Common myeloid progenitor, CD34-positive (primary cell): Measurements from ENCODE around the gene SUN1.

ENCODE experiments used
- CTCF ChIA-PET: fragments of 350-600 bp; sonication (Branson Sonifier 250); formaldehyde crosslinking; loops from one replicate; lab custom pipeline; 2021; ENCODE audit warnings: antibody characterized with exemption; lab: Charles Lee
- POLR2A ChIA-PET: fragments of 350-600 bp; sonication (Branson Sonifier 250); formaldehyde crosslinking; loops from one replicate; lab custom pipeline; 2021; ENCODE audit warnings: antibody characterized with exemption; lab: Charles Lee
- DNase-seq, 3 donors: peaks; one replicate each; pipeline versions ENCODE4 v3.0.0 to v3.0.0-alpha.2; 2013
- H3K27ac ChIP-seq, 2 experiments: 1 replicate in 1 of 2; 2 replicates in 1 of 2; pipeline ENCODE4 v1.7.0; 2013; ENCODE audit warnings: inconsistent platforms in 2 of 2, low read length in 2 of 2, mild to moderate bottlenecking in 2 of 2, low read depth in 1 of 2, moderate library complexity in 1 of 2; ENCODE audit not compliant: severe bottlenecking in 2 of 2, insufficient read depth in 1 of 2, poor library complexity in 1 of 2
- H3K27me3 ChIP-seq, 5 experiments: replicated peaks in 2 of 5; 1 replicate in 3 of 5; 2 replicates in 2 of 5; pipeline versions ENCODE4 v1.6.1 to v1.7.0; 2013; ENCODE audit warnings: low read length in 4 of 5, mild to moderate bottlenecking in 2 of 5, moderate library complexity in 2 of 5, inconsistent platforms in 1 of 5; ENCODE audit not compliant: insufficient read depth in 5 of 5, control insufficient read depth in 4 of 5
- H3K36me3 ChIP-seq, 4 experiments: 1 replicate in 2 of 4; 2 replicates in 2 of 4; pipeline versions ENCODE4 v1.6.1 to v1.7.0; 2013; ENCODE audit warnings: low read length in 3 of 4, control low read depth in 1 of 4, mild to moderate bottlenecking in 1 of 4; ENCODE audit not compliant: control insufficient read depth in 4 of 4, insufficient read depth in 4 of 4
- H3K4me1 ChIP-seq, 4 experiments: 1 replicate in 3 of 4; 2 replicates in 1 of 4; pipeline versions ENCODE4 v1.6.1 to v1.7.1; 2013; ENCODE audit warnings: low read length in 3 of 4, mild to moderate bottlenecking in 3 of 4, control low read depth in 1 of 4, inconsistent platforms in 1 of 4, moderate library complexity in 1 of 4; ENCODE audit not compliant: control insufficient read depth in 4 of 4, insufficient read depth in 4 of 4; ENCODE audit errors: control extremely low read depth in 1 of 4
- H3K4me3 ChIP-seq, 7 experiments: 1 replicate in 4 of 7; 2 replicates in 3 of 7; pipeline versions ENCODE4 v1.5.1 to v1.7.0; 2013; ENCODE audit warnings: mild to moderate bottlenecking in 7 of 7, low read length in 6 of 7, moderate library complexity in 6 of 7, inconsistent platforms in 2 of 7, low read depth in 2 of 7, control low read depth in 1 of 7; ENCODE audit not compliant: insufficient read depth in 4 of 7, control insufficient read depth in 1 of 7; ENCODE audit errors: extremely low read depth in 1 of 7
- H3K9me3 ChIP-seq, 5 experiments: 1 replicate in 4 of 5; 2 replicates in 1 of 5; pipeline versions ENCODE4 v1.6.1 to v1.7.1; 2013; ENCODE audit warnings: low read length in 4 of 5, mild to moderate bottlenecking in 2 of 5, inconsistent platforms in 1 of 5, low read depth in 1 of 5, moderate library complexity in 1 of 5; ENCODE audit not compliant: control insufficient read depth in 4 of 5, insufficient read depth in 2 of 5; ENCODE audit errors: control extremely low read depth in 1 of 5
- WGBS: methylation state at CpG from one replicate; pipeline ENCODE4 v1.1.5; 2013; ENCODE audit not compliant: insufficient coverage; 5-methylcytosine and 5-hydroxymethylcytosine counted together

The SUN1 gene

GRCh38 chr7:854118-854775, 22.0 kb downstream of the SUN1 start:
- Histone ChIP-seq H3K27ac (no peak overlapping the region), H3K4me3 (no peak overlapping the region), H3K9me3 (no peaks in the 10 kb centered on the region), H3K27me3 (no peaks in the 10 kb centered on the region), H3K36me3 (peaks cover 16 to 72% (median 48%) of the 10 kb centered on the region in 4 experiments), H3K4me1 (no peaks in the 10 kb centered on the region)
- DNase-seq = no peak
- POLR2A ChIA-PET = no interaction called here
- CTCF ChIA-PET = no interaction called here
- WGBS = 94% methylated on average over 27 of the region's 32 CpGs

- no peaks in the 10 kb centered on the region for H3K9me3 ChIP-seq
- no peak overlapping the region for H3K27ac ChIP-seq
- peaks cover 16 to 80% (median 50%) of the 10 kb centered on the region in 4 experiments for H3K36me3 ChIP-seq
- H3K4me3 ChIP-seq = no peak overlapping the region
- WGBS = 98% methylated on average over 28 of the region's 29 CpGs
- POLR2A ChIA-PET = no interaction called here
- H3K4me1 ChIP-seq = no peaks in the 10 kb centered on the region
- no peak for DNase-seq
- no peaks in the 10 kb centered on the region for H3K27me3 ChIP-seq
- CTCF ChIA-PET = no interaction called here
Measured at GRCh38 chr7:855686-856369, 23.6 kb downstream of the SUN1 start.

- H3K4me3 ChIP-seq = no peak overlapping the region
Measured at GRCh38 chr7:856444-857095, 24.3 kb downstream of the SUN1 start.

GRCh38 chr7:857661-858060, 25.4 kb downstream of the SUN1 start:
- Histone ChIP-seq H3K27ac (no peak overlapping the region), H3K4me1 (no peaks in the 10 kb centered on the region), H3K9me3 (no peaks in the 10 kb centered on the region), H3K27me3 (no peaks in the 10 kb centered on the region), H3K4me3 (no peak overlapping the region), H3K36me3 (peaks cover 15 to 85% (median 58%) of the 10 kb centered on the region in 4 experiments)
- POLR2A ChIA-PET = no interaction called here
- no peak for DNase-seq
- 81% methylated on average over 4 of the region's 9 CpGs for WGBS
- CTCF ChIA-PET = interaction anchor here (1.5 kb wide), 2 partner anchors 11 to 15 kb away, joined by 4 read pairs; no protein-coding TSS in a partner anchor

More at GRCh38 chr7:856444-857095, 24.3 kb downstream of the SUN1 start:
- no peak for DNase-seq
- POLR2A ChIA-PET = no interaction called here
- peaks cover 18 to 84% (median 53%) of the 10 kb centered on the region in 4 experiments for H3K36me3 ChIP-seq
- 90% methylated on average over 28 of the region's 30 CpGs for WGBS
- H3K4me1 ChIP-seq = no peaks in the 10 kb centered on the region
- H3K27ac ChIP-seq = no peak overlapping the region
- no peaks in the 10 kb centered on the region for H3K27me3 ChIP-seq
- CTCF ChIA-PET = interaction anchor here (1.5 kb wide), 2 partner anchors 10 to 17 kb away, joined by 4 read pairs; no protein-coding TSS in a partner anchor
- H3K9me3 ChIP-seq = no peaks in the 10 kb centered on the region

- ChIA-PET CTCF (interaction anchor here (0.7 to 2.0 kb wide), 5 partner anchors 11 to 59 kb away, joined by 3 to 5 read pairs (median 4); partner anchors contain the start of gene GET4), POLR2A (no interaction called here)
- Histone ChIP-seq H3K4me3 (no peak overlapping the region), H3K36me3 (peaks cover 12 to 68% (median 44%) of the 10 kb centered on the region in 4 experiments), H3K27me3 (no peaks in the 10 kb centered on the region), H3K9me3 (no peaks in the 10 kb centered on the region), H3K4me1 (no peaks in the 10 kb centered on the region), H3K27ac (no peak overlapping the region)
- no peak for DNase-seq
- WGBS = 91% methylated on average over 13 of the region's 16 CpGs
Measured at GRCh38 chr7:859359-860030, 27.2 kb downstream of the SUN1 start.

- 96% methylated on average over 21 of the region's 21 CpGs for WGBS
- CTCF ChIA-PET = interaction anchor here (1.1 to 2.0 kb wide), 3 partner anchors 11 to 15 kb away, joined by 4 to 5 read pairs (median 4); partner anchors contain the start of gene GET4
Measured at GRCh38 chr7:860149-860548, 27.9 kb downstream of the SUN1 start.

More at GRCh38 chr7:860149-860548, 27.9 kb downstream of the SUN1 start:
- H3K4me3 ChIP-seq = no peak overlapping the region
- H3K36me3 ChIP-seq = peaks cover 11 to 70% (median 41%) of the 10 kb centered on the region in 4 experiments
- H3K27ac ChIP-seq = no peak overlapping the region
- H3K27me3 ChIP-seq = no peaks in the 10 kb centered on the region
- H3K4me1 ChIP-seq = no peaks in the 10 kb centered on the region
- POLR2A ChIA-PET = no interaction called here
- H3K9me3 ChIP-seq = no peaks in the 10 kb centered on the region
- no peak for DNase-seq
